Activated CD8-positive, alpha-beta memory T cell treated with anti-CD3 and anti-CD28 coated beads, Interleukin-2, amount 50 U/mL, for 4 hours (primary cell): Measurements from ENCODE around the gene IL1RAPL2.
"Not testable (repeated sequence)": the region's sequence is repeated elsewhere in the genome, so short reads cannot be mapped to it uniquely, and the experiment has no call there.

Experiments used
- DNase-seq: peaks from one replicate; pipeline ENCODE4 v3.0.0-alpha.2; 2020

The IL1RAPL2 gene

DNA sequence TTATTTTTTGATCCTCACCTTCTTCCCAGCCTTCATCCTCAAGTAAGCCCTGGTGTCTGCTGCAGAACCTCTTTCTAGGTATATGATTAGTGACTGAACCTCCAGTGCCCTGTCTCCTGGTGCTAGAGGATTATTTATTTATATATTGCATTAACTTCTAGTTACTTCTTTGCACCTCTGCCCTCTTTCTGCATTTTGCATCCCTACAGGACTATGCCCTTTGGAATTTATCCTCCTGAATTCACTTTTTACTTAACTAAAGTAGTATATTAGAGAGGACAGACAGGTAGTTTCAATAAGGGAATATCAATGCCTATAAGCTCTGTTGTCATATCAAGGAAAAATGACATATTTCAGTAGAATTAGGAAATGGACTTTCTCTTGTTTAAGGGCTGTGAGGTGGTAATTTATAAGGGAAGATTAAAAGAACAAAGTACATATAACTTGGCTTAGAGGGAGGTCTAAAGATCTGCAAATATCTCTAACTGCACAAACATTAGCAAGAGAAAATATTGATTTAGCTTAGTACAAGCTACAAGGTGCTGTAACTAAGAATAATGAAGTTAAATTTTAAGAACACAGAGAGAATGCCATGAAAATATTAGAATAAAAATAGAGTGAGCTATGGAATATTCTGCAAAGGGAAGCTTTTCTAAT, 472.8 kb downstream of the IL1RAPL2 start:
- DNase-seq, result no peak

- DNase-seq, result no peak
Measured at GRCh38 chrX:105050921-105051320, 484.9 kb downstream of the IL1RAPL2 start.

DNA sequence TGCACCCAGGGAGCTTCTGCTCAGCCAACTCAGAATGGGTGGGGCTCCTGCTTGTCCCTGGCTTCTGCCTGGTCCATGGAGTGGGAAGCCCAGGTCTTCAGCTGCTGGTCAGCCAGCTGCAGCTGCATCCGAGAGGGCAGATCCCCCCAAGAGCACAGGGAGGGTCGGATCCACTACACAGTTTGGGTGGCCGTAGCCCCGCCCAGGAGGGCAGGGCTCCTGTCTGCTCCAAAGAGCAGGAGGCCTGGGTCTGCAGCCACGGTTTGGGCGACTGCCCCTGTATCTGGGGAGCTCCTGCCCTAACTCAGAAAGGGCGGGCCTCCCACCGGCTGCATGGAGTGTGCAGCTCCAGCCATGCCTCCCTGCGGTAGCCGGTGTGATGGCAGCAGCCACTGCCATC, 485.4 kb downstream of the IL1RAPL2 start:
- DNase-seq, result no peak

- DNase-seq, result no peak
Measured at GRCh38 chrX:105052926-105053325, 486.9 kb downstream of the IL1RAPL2 start.

DNA sequence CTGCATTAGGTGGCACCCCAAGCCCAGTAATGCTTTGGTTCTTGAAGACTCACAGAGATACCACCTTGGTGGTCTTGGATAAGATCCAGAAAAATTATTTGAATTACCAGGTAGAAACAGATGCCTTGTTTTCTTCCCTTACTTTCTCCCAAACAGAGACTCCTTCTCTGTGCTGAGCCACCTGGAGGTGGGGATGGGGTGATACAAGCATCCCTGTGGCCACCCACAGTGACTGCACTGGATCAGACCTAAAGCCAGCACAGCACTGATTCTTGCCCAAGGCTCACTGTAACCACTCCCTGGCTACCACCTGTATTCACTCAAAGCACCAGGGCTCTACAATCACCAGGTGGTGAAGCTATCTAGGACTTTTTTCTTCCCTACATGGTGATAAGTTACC, 497.7 kb downstream of the IL1RAPL2 start:
- DNase-seq, result no peak

- DNase-seq, result no peak
Measured at GRCh38 chrX:105098201-105098600, 532.2 kb downstream of the IL1RAPL2 start.

GRCh38 chrX:105098812-105099211, 532.8 kb downstream of the IL1RAPL2 start:
- no peak for DNase-seq

DNA sequence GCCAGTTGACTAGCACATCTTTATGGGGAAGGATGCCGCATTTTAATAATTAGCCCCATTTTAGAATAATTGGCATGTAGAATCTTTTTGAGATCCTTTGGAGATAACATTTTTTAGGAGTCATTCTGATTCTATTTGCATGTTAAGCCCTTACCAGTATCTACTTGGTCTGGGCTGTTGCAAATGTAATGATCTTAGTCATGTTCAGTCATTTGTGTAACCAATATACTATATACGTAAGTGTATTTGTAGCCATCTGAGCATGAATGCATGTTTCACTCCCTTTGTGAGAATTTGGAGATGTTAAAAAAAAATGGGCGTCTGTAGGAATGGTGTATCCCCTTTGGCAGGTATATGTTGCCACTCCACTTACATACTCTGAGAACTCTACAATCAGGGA, 535.4 kb downstream of the IL1RAPL2 start:
- DNase-seq, result no peak

- no peak for DNase-seq
Measured at GRCh38 chrX:105109936-105110335, 543.9 kb downstream of the IL1RAPL2 start.

GRCh38 chrX:105114554-105115130, 548.6 kb downstream of the IL1RAPL2 start:
- no peak for DNase-seq

DNA sequence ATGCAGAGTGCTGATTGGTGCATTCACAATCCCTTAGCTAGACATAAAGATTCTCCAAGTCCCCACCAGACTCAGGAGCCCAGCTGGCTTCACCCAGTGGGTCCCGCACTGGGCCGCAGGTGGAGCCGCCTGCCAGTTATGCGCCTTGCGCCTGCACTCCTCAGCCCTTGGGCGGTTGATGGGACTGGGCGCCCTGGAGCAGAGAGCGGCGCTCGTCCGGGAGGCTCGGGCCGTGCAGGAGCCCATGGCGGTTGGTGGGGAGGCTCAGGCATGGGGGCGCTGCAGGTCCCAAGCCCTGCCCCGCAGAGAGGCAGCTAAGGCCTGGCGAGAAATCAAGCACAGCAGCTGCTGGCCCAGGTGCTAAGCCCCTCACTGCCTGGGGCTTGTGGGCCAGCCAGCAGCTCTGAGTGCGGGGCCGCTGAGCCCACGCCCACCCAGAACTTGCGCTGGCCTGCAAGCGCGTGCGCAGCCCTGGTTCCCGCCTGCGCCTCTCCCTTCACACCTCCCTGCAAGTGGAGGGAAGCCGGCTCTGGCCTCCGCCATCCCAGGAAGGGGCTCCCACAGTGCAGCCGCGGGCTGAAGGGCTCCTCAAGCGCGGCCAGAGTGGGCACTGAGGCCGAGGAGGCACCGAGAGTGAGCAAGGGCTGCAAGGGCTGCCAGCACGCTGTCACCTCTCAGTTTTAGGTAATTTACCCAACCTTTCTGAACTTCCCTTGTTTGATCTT, 549.8 kb downstream of the IL1RAPL2 start:
- not testable (repeated sequence) for DNase-seq

- DNase-seq, result no peak
Measured at GRCh38 chrX:105116486-105116885, 550.5 kb downstream of the IL1RAPL2 start.

DNA sequence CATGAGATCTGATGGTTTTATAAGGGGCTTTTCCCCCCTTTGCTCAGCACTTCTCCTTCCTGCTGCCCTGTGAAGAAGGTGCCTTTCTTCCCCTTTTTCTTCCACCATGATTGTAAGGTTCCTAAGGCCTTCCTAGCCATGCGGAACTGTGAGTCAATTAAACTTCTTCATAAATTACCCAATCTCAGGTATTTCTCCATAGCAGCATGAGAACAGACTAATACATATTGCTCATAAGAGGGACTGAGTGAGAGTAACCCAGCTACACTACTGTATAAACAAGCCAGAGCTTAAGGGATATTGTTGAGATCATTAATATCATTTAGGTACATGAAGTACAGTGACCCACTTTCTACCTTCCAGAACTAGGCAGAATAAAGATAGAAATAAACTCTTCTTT, 551.6 kb downstream of the IL1RAPL2 start:
- DNase-seq, result no peak

GRCh38 chrX:105120463-105120862, 554.5 kb downstream of the IL1RAPL2 start:
- DNase-seq, result no peak

- DNase-seq, result no peak
Measured at GRCh38 chrX:105121186-105121585, 555.2 kb downstream of the IL1RAPL2 start.

DNA sequence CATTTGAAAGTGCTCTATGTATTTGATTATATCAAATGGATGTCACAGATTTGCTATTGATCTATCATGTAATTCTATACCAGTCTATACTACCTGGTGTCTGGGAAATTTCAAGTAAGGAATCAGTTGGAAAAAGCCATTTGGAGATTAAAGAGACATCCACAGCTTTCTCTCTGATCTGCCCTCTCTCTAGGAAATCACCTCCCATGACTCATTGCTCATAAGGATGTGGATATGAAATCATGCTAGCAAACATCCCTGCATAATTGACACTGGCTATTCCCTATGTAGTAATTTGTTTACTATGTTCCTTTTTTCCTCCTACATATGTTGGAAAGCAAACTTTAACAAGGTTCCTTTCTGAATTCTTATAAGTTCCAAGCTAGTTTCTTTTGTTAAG, 560.2 kb downstream of the IL1RAPL2 start:
- no peak for DNase-seq

GRCh38 chrX:105134273-105134672, 568.3 kb downstream of the IL1RAPL2 start:
- no peak for DNase-seq

DNA sequence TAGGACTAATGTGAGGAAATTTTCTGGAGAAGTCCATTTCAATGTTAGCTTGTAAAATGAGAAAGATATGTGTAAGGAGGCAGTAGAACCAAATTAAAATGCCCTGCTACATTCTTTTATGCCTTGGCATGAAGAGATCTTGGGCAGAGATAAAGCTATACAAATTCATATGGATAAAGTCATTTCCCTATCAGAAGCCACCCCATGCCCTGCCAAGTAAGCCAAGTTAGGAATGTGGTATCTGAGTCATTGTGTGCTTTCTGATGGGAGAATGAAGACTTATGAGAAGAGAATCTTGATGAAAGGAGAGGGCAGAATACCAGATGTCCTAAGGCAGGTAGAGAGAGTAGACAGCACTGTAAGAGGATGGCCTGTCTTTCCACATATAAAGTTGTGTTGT, 570.8 kb downstream of the IL1RAPL2 start:
- no peak for DNase-seq

- no peak for DNase-seq
Measured at GRCh38 chrX:105150036-105150435, 584.0 kb downstream of the IL1RAPL2 start.

DNA sequence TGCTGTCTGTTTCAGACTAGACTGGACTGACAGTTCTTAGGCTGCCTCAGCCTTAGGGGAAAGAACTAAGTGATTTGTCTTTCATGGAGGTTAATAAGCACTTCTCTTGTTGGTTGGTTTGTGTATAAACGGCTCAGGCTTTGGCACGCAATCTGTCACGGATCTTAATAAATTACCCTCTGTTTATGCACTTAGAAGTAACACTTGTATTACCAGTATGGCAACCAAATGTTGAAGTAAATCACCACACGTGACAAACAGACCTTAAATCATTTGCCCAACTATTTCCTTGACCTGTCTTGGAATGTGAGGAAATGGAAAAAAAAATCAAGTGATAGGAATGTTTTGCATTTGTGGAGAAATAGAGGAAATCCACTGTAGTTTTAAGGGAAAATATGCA, 584.6 kb downstream of the IL1RAPL2 start:
- DNase-seq, result no peak

GRCh38 chrX:105167233-105167632, 601.2 kb downstream of the IL1RAPL2 start:
- no peak for DNase-seq

DNA sequence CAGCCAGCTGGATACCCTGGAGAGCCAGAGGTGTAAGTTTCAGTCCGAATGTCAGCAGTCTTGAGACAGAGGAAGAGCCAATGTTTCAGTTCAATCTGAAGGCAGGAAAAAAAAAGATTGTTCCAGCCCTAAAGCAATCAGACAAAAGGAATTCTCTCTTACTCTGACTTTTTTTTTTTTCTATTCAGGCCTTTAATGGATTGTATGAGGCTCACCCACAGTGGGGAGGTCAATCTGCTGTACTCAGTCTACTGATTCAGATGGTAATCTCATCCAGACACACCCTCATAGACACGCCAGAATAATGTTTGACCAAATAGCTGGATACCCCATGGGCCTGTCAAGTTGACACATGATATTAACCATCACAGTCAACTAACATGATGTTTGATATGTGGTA, 602.6 kb downstream of the IL1RAPL2 start:
- no peak for DNase-seq

DNA sequence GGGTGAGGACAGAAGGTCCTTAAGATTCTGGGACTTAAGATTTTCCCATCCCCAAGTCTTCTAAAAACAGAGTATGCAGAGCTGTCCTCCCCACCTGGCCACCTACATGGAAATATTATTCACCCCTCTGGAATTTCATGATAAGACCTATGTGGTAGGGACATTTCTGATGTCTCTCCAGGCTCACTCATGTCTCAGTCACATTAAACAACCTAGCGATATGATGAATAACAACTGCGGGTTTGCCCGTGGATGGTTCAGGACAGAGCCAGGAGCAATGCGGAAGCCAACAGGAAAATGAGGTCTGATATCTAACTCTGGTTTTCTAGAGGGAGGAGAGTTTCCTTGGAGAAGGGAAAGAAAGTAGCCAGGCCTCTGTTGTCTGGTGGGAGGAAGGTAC, 607.1 kb downstream of the IL1RAPL2 start:
- no peak for DNase-seq

GRCh38 chrX:105179644-105180043, 613.6 kb downstream of the IL1RAPL2 start:
- no peak for DNase-seq
